Measurements from ENCODE around the gene LIG3.

- TF ChIP-seq, protein P1, sequence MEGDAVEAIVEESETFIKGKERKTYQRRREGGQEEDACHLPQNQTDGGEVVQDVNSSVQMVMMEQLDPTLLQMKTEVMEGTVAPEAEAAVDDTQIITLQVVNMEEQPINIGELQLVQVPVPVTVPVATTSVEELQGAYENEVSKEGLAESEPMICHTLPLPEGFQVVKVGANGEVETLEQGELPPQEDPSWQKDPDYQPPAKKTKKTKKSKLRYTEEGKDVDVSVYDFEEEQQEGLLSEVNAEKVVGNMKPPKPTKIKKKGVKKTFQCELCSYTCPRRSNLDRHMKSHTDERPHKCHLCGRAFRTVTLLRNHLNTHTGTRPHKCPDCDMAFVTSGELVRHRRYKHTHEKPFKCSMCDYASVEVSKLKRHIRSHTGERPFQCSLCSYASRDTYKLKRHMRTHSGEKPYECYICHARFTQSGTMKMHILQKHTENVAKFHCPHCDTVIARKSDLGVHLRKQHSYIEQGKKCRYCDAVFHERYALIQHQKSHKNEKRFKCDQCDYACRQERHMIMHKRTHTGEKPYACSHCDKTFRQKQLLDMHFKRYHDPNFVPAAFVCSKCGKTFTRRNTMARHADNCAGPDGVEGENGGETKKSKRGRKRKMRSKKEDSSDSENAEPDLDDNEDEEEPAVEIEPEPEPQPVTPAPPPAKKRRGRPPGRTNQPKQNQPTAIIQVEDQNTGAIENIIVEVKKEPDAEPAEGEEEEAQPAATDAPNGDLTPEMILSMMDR (IDR thresholded peaks at IDR 0.05 in 4 of 5, conservative IDR thresholded peaks at IDR 0.05 in 1 of 5): no peak
- TF ChIP-seq POLR2A (IDR thresholded peaks at IDR 0.05): no peak
Measured at GRCh38 chr17:34993031-34993430, 12.7 kb downstream of the LIG3 start.

Measured in gastrocnemius medialis (tissue), 4 donors.